Metanephros (tissue), 1 donor: ENCODE results near the gene USP17L25. TPM values are rescaled to one million over a fixed set of nuclear protein-coding genes. Genes with fewer than 3 reads are reported as not detected.

ENCODE experiments used
- total RNA-seq: library from RNA; depleted of rRNA; stranded (reverse); fragments of >200 nt; gene quantifications from one replicate; pipeline ENCODE4 v1.2.3, GENCODE V29; 2014

USP17L25 gene
- not detected for total RNA-seq

GRCh38 chr4:9329611-9330010 is at the start of gene USP17L25:
Gene USP17L25 (plus strand): TSS chr4:9329911. CDS start chr4:9329911, 0 bp downstream.

GRCh38 chr4:9324865-9325264 is 4.8 kb upstream of the USP17L25 start, which contains the start of gene USP17L24:
Gene USP17L24 (plus strand): TSS chr4:9325165. CDS start chr4:9325165, 0 bp downstream.

GRCh38 chr4:9334358-9334757 is 4.6 kb downstream of the USP17L25 start, which contains the start of gene USP17L26:
Gene USP17L26 (plus strand): TSS chr4:9334658. CDS start chr4:9334658, 0 bp downstream.

GRCh38 chr4:9339103-9339502 is 9.4 kb downstream of the USP17L25 start, which contains the start of gene USP17L5:
Gene USP17L5 (plus strand): TSS chr4:9339403. CDS start chr4:9339403, 0 bp downstream.

GRCh38 chr4:9343848-9344247 is 14.1 kb downstream of the USP17L25 start, which contains the start of gene USP17L27:
Gene USP17L27 (plus strand): TSS chr4:9344148. CDS start chr4:9344148, 0 bp downstream.

GRCh38 chr4:9348593-9348992 is 18.9 kb downstream of the USP17L25 start, which contains the start of gene USP17L28:
Gene USP17L28 (plus strand): TSS chr4:9348893. CDS start chr4:9348893, 0 bp downstream.

GRCh38 chr4:9353338-9353737 is 23.6 kb downstream of the USP17L25 start, which contains the start of gene USP17L29:
Gene USP17L29 (plus strand): TSS chr4:9353638. CDS start chr4:9353638, 0 bp downstream.

GRCh38 chr4:9362829-9363228 is 33.1 kb downstream of the USP17L25 start, which contains the start of gene USP17L30:
Gene USP17L30 (plus strand): TSS chr4:9363129. CDS start chr4:9363129, 0 bp downstream.

Other genes with a start within 250 kb of the USP17L25 start
- gene FAM90A26, start 159.5 kb upstream of the USP17L25 start, total RNA-seq, result not detected
- not detected for gene USP17L10, start 119.3 kb upstream of the USP17L25 start, total RNA-seq
- gene USP17L11, start 114.5 kb upstream of the USP17L25 start, total RNA-seq, result not detected
- not detected for gene USP17L12, start 109.8 kb upstream of the USP17L25 start, total RNA-seq
- gene USP17L13, start 105.0 kb upstream of the USP17L25 start, total RNA-seq, result not detected
- not detected for gene USP17L15, start 95.5 kb upstream of the USP17L25 start, total RNA-seq
- gene USP17L17, start 86.0 kb upstream of the USP17L25 start, total RNA-seq, result not detected
- not detected for gene USP17L18, start 81.3 kb upstream of the USP17L25 start, total RNA-seq
- not detected for gene USP17L19, start 76.5 kb upstream of the USP17L25 start, total RNA-seq
- gene USP17L20, start 71.8 kb upstream of the USP17L25 start, total RNA-seq, result not detected
- gene USP17L21, start 67.0 kb upstream of the USP17L25 start, total RNA-seq, result not detected
- not detected for gene USP17L22, start 62.3 kb upstream of the USP17L25 start, total RNA-seq
- not detected for gene USP17L24, start 4.7 kb upstream of the USP17L25 start, total RNA-seq
- not detected for gene USP17L26, start 4.7 kb downstream of the USP17L25 start, total RNA-seq
- gene USP17L5, start 9.5 kb downstream of the USP17L25 start, total RNA-seq, result not detected
- gene USP17L27, start 14.2 kb downstream of the USP17L25 start, total RNA-seq, result not detected
- not detected for gene USP17L28, start 19.0 kb downstream of the USP17L25 start, total RNA-seq
- not detected for gene USP17L29, start 23.7 kb downstream of the USP17L25 start, total RNA-seq
- not detected for gene USP17L30, start 33.2 kb downstream of the USP17L25 start, total RNA-seq
- gene DEFB131A, start 114.5 kb downstream of the USP17L25 start, total RNA-seq, result not detected